ENCODE measurements around the gene FCGBP. TPM values are rescaled to one million over a fixed set of nuclear protein-coding genes. Genes with fewer than 3 reads are reported as not detected.

FCGBP gene
- total and polyA plus RNA-seq, 2 of the 4 experiments (the other 2 are of a cell fraction) = under 0.01 to 0.03 TPM

GRCh38 chr19:39927076-39927475 is 7.4 kb downstream of the FCGBP start:
- Histone ChIP-seq H3K9me3 (ENCODE audit: control insufficient read depth, insufficient read depth, low read length) (no peaks in the 10 kb centered on the region), H3K56ac (ENCODE audit: extremely low read depth, insufficient read depth, low read length) (no peak overlapping the region), H3K14ac (replicated peaks; ENCODE audit: low read depth, low read length) (no peak overlapping the region), H3K79me1 (ENCODE audit: low read depth in 1 of 2, low read length in 2 of 2) (no peaks in the 10 kb centered on the region), H3K4ac (ENCODE audit: low read depth, low read length) (no peak overlapping the region), H3K23ac (ENCODE audit: low read depth, low read length) (no peak overlapping the region), H4K91ac (ENCODE audit: insufficient read depth, low read depth, low read length) (no peak overlapping the region), H4K5ac (ENCODE audit: low read depth, low read length) (no peak overlapping the region), H4K20me1 (ENCODE audit: insufficient read depth, low read length) (no peaks in the 10 kb centered on the region), H2BK5ac (ENCODE audit: low read depth, low read length, poor library complexity, severe bottlenecking) (no peak overlapping the region), H3K9me1 (ENCODE audit: insufficient read depth, low read length) (no peaks in the 10 kb centered on the region), H2AK9ac (replicated peaks; ENCODE audit: low read depth, low read length, poor library complexity) (no peak overlapping the region), H3K9ac (ENCODE audit: low read depth, low read length) (no peak overlapping the region), H3K4me2 (ENCODE audit: low read depth, low read length) (no peak overlapping the region), H3K18ac (ENCODE audit: low read depth, low read length) (no peak overlapping the region), H3K27ac (ENCODE audit: insufficient read depth, low read length) (no peak overlapping the region), H3K4me3 (ENCODE audit: insufficient read depth, low read depth, low read length) (no peak overlapping the region), H4K8ac (ENCODE audit: low read depth in 2 of 2, low read length in 2 of 2) (no peak overlapping the region), H3K4me1 (ENCODE audit: control insufficient read depth, insufficient read depth, low read length) (no peaks in the 10 kb centered on the region), H3K27me3 (ENCODE audit: control insufficient read depth, insufficient read depth, low read length) (no peaks in the 10 kb centered on the region), H2BK120ac (ENCODE audit: low read depth, low read length) (no peak overlapping the region), H2BK20ac (ENCODE audit: low read depth, low read length) (no peak overlapping the region), H2BK15ac (ENCODE audit: low read depth, low read length) (no peak overlapping the region), H2AK5ac (ENCODE audit: low read depth, low read length) (no peak overlapping the region), H2AFZ (replicated peaks; ENCODE audit: low read length, poor library complexity) (peak overlapping the region; percentile 21), H3K36me3 (ENCODE audit: control insufficient read depth, insufficient read depth, low read length) (no peaks in the 10 kb centered on the region)
- 71% methylated on average over 6 of the region's 11 CpGs; no CpG with 5 or more reads in 1 of the 2 experiments for WGBS, 2 experiments (ENCODE audit: extremely low coverage in 2 of 2, insufficient read length in 1 of 2)
- no peak for TF ChIP-seq CTCF (conservative IDR thresholded peaks at IDR 0.05; ENCODE audit: low read depth, low read length)
- no peak for TF ChIP-seq RFX5 (IDR thresholded peaks at IDR 0.05; ENCODE audit: low read depth, low read length)
- no peak for TF ChIP-seq MAZ (IDR thresholded peaks at IDR 0.05; ENCODE audit: borderline replicate concordance, low read depth, low read length)
- TF ChIP-seq USF2 (IDR thresholded peaks at IDR 0.05; ENCODE audit: low read depth, low read length) = no peak
- no peak for TF ChIP-seq MAFK (IDR thresholded peaks at IDR 0.05; ENCODE audit: low read depth, low read length)
- TF ChIP-seq CEBPB (IDR thresholded peaks at IDR 0.05; ENCODE audit: low read depth, low read length) = no peak
- DNase-seq (no peak), ATAC-seq (ENCODE audit: low read depth) (no peak)
- dilution Hi-C loops (cut with HindIII; ENCODE audit: low sequenced_read_pairs, unreplicated experiment) = no loop called here
- POLR2A ChIA-PET (ENCODE audit: unreplicated experiment) = no interaction called here
- intact Hi-C loops (cut with micrococcal nuclease) = no loop called here
- CTCF ChIA-PET = no interaction called here
- in situ Hi-C loops (cut with MboI; ENCODE audit: low sequenced_read_pairs) = no loop called here
- BruUV-seq (replicated peaks) = no TSS peak

Measured in IMR-90 (cell line).